Ishikawa (cell line): Measurements from ENCODE around the gene MAPK6.

Experiments
- CEBPB ChIP-seq: IDR thresholded peaks from 2 replicates; pipeline ENCODE4 v1.6.1; 2012
- CREB1 ChIP-seq: IDR thresholded peaks from 2 replicates; pipeline ENCODE4 v1.6.1; 2012; ENCODE audit warnings: low read depth
- EGR1 ChIP-seq: IDR thresholded peaks from 2 replicates; pipeline ENCODE4 v1.6.1; 2012
- EP300 ChIP-seq: IDR thresholded peaks from 2 replicates; pipeline ENCODE4 v1.6.1; 2012; ENCODE audit warnings: borderline replicate concordance
- FOXM1 ChIP-seq: IDR thresholded peaks from 2 replicates; pipeline ENCODE4 v1.6.1; 2012; ENCODE audit warnings: low read depth, borderline replicate concordance
- NFIC ChIP-seq: IDR thresholded peaks from 2 replicates; pipeline ENCODE4 v1.6.1; 2012
- RAD21 ChIP-seq: IDR thresholded peaks from 2 replicates; pipeline ENCODE4 v1.6.1; 2012; ENCODE audit warnings: low read depth
- TAF1 ChIP-seq: IDR thresholded peaks from 2 replicates; pipeline ENCODE4 v1.6.1; 2012; ENCODE audit warnings: low read depth, mild to moderate bottlenecking
- YY1 ChIP-seq: IDR thresholded peaks from 2 replicates; pipeline ENCODE4 v1.6.1; 2012; ENCODE audit warnings: low read depth
- ZBTB7A ChIP-seq: IDR thresholded peaks from 2 replicates; pipeline ENCODE4 v1.6.1; 2012; ENCODE audit warnings: low read depth
- TF ChIP-seq, protein P1 (sequence below): IDR thresholded peaks from 2 replicates; pipeline ENCODE4 v1.6.1; 2012; ENCODE audit warnings: low read depth, mild to moderate bottlenecking
- TF ChIP-seq, protein P2 (sequence below): IDR thresholded peaks from 2 replicates; pipeline ENCODE4 v1.6.1; 2012

DNA sequence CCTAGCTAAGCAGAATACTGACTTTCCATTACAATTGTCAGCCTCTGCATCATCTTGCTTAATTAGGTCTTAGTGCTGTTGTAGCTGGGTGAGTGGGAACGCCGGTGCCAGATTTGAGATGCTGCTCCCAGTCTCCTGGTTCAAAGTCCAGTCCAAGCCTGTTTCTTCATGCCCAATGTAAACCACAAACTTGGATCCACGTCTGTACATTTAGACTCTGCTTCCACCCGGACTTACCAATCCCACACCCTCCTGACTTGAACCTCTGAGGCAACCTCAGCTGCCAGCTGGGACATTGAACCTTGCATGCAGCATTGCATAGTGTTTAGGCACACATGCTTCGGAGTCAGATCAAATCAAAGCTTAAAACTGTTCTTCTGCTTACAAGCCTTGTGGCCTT lies 50.5 kb downstream of the MAPK6 start:
- TF ChIP-seq EP300: no peak
- TF ChIP-seq ZBTB7A: no peak
- TF ChIP-seq EGR1: no peak
- TF ChIP-seq TAF1: no peak
- TF ChIP-seq YY1: no peak
- no peak for TF ChIP-seq RAD21
- TF ChIP-seq NFIC: no peak
- TF ChIP-seq, protein P1, sequence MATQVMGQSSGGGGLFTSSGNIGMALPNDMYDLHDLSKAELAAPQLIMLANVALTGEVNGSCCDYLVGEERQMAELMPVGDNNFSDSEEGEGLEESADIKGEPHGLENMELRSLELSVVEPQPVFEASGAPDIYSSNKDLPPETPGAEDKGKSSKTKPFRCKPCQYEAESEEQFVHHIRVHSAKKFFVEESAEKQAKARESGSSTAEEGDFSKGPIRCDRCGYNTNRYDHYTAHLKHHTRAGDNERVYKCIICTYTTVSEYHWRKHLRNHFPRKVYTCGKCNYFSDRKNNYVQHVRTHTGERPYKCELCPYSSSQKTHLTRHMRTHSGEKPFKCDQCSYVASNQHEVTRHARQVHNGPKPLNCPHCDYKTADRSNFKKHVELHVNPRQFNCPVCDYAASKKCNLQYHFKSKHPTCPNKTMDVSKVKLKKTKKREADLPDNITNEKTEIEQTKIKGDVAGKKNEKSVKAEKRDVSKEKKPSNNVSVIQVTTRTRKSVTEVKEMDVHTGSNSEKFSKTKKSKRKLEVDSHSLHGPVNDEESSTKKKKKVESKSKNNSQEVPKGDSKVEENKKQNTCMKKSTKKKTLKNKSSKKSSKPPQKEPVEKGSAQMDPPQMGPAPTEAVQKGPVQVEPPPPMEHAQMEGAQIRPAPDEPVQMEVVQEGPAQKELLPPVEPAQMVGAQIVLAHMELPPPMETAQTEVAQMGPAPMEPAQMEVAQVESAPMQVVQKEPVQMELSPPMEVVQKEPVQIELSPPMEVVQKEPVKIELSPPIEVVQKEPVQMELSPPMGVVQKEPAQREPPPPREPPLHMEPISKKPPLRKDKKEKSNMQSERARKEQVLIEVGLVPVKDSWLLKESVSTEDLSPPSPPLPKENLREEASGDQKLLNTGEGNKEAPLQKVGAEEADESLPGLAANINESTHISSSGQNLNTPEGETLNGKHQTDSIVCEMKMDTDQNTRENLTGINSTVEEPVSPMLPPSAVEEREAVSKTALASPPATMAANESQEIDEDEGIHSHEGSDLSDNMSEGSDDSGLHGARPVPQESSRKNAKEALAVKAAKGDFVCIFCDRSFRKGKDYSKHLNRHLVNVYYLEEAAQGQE: no peak
- TF ChIP-seq, protein P2, sequence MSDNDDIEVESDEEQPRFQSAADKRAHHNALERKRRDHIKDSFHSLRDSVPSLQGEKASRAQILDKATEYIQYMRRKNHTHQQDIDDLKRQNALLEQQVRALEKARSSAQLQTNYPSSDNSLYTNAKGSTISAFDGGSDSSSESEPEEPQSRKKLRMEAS: no peak
- TF ChIP-seq CEBPB: no peak
- TF ChIP-seq CREB1: no peak
- no peak for TF ChIP-seq FOXM1
